Keratinocyte (primary cell): Measurements from ENCODE around the gene SYNJ2. TPM values are rescaled to one million over a fixed set of nuclear protein-coding genes. Genes with fewer than 3 reads are reported as not detected.
A peak's percentile ranks its signal among the peaks of the same experiment; 100 is the strongest.

Experiments
- DNase-seq: peaks from one replicate; pipeline ENCODE4 v3.0.0-alpha.2; 2011; ENCODE audit warnings: low read depth, missing footprints, low spot score
- FAIRE-seq: peaks from 2 replicates; lab custom pipeline; 2011; peaks lifted over from hg19 to GRCh38; lab: Jason Lieb, UNC
- H2AFZ ChIP-seq: 2 replicates; pipeline ENCODE4 v1.6.0; 2012; ENCODE audit warnings: low read length, control low read depth, inconsistent platforms; ENCODE audit not compliant: control insufficient read depth
- H3K27ac ChIP-seq: 2 replicates; pipeline ENCODE4 v1.5.1; 2011; ENCODE audit warnings: low read length; ENCODE audit not compliant: control insufficient read depth, insufficient read depth
- H3K27me3 ChIP-seq: 3 replicates; pipeline ENCODE4 v1.6.0; 2011; ENCODE audit warnings: low read length; ENCODE audit not compliant: control insufficient read depth, insufficient read depth; ENCODE audit errors: extremely low read depth
- H3K36me3 ChIP-seq, 2 experiments: 2 replicates in 1 of 2; 3 replicates in 1 of 2; pipeline ENCODE4 v1.5.1; 2011; ENCODE audit warnings: low read length in 2 of 2, mild to moderate bottlenecking in 1 of 2; ENCODE audit not compliant: control insufficient read depth in 2 of 2, insufficient read depth in 2 of 2; ENCODE audit errors: extremely low read depth in 1 of 2
- H3K4me1 ChIP-seq: 3 replicates; pipeline ENCODE4 v1.5.1; 2011; ENCODE audit warnings: low read length; ENCODE audit not compliant: control insufficient read depth, insufficient read depth; ENCODE audit errors: extremely low read depth
- H3K4me2 ChIP-seq: 3 replicates; pipeline ENCODE4 v1.6.0; 2011; ENCODE audit warnings: low read depth, low read length; ENCODE audit not compliant: control insufficient read depth, insufficient read depth; ENCODE audit errors: extremely low read depth
- H3K4me3 ChIP-seq, 3 experiments: fragments of 200-600 bp in 1 of 3; sonication (generic) in 1 of 3; 2 replicates in 2 of 3; 3 replicates in 1 of 3; pipeline ENCODE4 v1.5.1; 2011 to 2016; ENCODE audit warnings: low read length in 3 of 3, mild to moderate bottlenecking in 3 of 3, control low read depth in 2 of 3, inconsistent platforms in 1 of 3, low read depth in 1 of 3, mixed read lengths in 1 of 3, mixed run types in 1 of 3, moderate library complexity in 1 of 3; ENCODE audit not compliant: control insufficient read depth in 2 of 3, insufficient read depth in 2 of 3; ENCODE audit errors: extremely low read depth in 1 of 3
- H3K79me2 ChIP-seq: 2 replicates; pipeline ENCODE4 v1.6.0; 2012; ENCODE audit warnings: low read length; ENCODE audit not compliant: control insufficient read depth, insufficient read depth
- H3K9ac ChIP-seq: 3 replicates; pipeline ENCODE4 v1.6.0; 2011; ENCODE audit warnings: low read length; ENCODE audit not compliant: control insufficient read depth, insufficient read depth; ENCODE audit errors: extremely low read depth
- H3K9me1 ChIP-seq: 3 replicates; pipeline ENCODE4 v1.6.0; 2011; ENCODE audit warnings: low read length; ENCODE audit not compliant: control insufficient read depth, insufficient read depth; ENCODE audit errors: extremely low read depth
- H3K9me3 ChIP-seq: 2 replicates; pipeline ENCODE4 v1.5.1; 2012; ENCODE audit warnings: low read depth, low read length; ENCODE audit not compliant: control insufficient read depth
- H4K20me1 ChIP-seq: 3 replicates; pipeline ENCODE4 v1.6.0; 2011; ENCODE audit warnings: low read length; ENCODE audit not compliant: control insufficient read depth, insufficient read depth; ENCODE audit errors: extremely low read depth
- EZH2 ChIP-seq: IDR thresholded peaks from one replicate; pipeline ENCODE4 v1.6.1; 2012; ENCODE audit warnings: inconsistent platforms, mild to moderate bottlenecking, low read length, moderate library complexity
- dilution Hi-C: fragments of 300-500 bp; cut with MboI; formaldehyde crosslinking; loops from one replicate; pipeline ENCODE4 v1.7.0; 2020; ENCODE audit warnings: low sequenced_read_pairs; ENCODE audit not compliant: extremely low pct_ligation_motif_present
- polyA minus RNA-seq, 3 experiments: library from RNA; depleted of rRNA, polyadenylated mRNA; stranded (reverse); fragments of >200 nt; gene quantifications; 1 replicate in 1 of 3; 2 replicates in 1 of 3; 3 replicates in 1 of 3; pipeline ENCODE4 v1.2.3, GENCODE V29; 2011
- polyA plus RNA-seq, 5 experiments: library from polyadenylated mRNA; depleted of rRNA in 3 of 5; stranded (reverse) in 3 of 5; stranded (forward) in 1 of 5; unstranded in 1 of 5; fragments of >200 nt; gene quantifications; 1 replicate in 1 of 5; 2 replicates in 3 of 5; 3 replicates in 1 of 5; pipeline versions ENCODE4 v1.2.1 to v1.2.3, GENCODE V29; 2011 to 2012; ENCODE audit warnings: missing spikeins in 2 of 5, low read depth in 1 of 5, low replicate concordance in 1 of 5
- TF ChIP-seq, protein P1 (sequence below), 3 experiments: IDR thresholded peaks in 1 of 3; conservative IDR thresholded peaks in 1 of 3; optimal IDR thresholded peaks in 1 of 3; 2 replicates in 2 of 3; 3 replicates in 1 of 3; pipeline versions ENCODE3 to v1.5.1; 2011; ENCODE audit warnings: low read length in 3 of 3, mild to moderate bottlenecking in 3 of 3, moderate library complexity in 2 of 3, control low read depth in 1 of 3, inconsistent platforms in 1 of 3; ENCODE audit not compliant: insufficient read depth in 2 of 3; ENCODE audit errors: extremely low read depth in 1 of 3

The SYNJ2 gene, protein sequence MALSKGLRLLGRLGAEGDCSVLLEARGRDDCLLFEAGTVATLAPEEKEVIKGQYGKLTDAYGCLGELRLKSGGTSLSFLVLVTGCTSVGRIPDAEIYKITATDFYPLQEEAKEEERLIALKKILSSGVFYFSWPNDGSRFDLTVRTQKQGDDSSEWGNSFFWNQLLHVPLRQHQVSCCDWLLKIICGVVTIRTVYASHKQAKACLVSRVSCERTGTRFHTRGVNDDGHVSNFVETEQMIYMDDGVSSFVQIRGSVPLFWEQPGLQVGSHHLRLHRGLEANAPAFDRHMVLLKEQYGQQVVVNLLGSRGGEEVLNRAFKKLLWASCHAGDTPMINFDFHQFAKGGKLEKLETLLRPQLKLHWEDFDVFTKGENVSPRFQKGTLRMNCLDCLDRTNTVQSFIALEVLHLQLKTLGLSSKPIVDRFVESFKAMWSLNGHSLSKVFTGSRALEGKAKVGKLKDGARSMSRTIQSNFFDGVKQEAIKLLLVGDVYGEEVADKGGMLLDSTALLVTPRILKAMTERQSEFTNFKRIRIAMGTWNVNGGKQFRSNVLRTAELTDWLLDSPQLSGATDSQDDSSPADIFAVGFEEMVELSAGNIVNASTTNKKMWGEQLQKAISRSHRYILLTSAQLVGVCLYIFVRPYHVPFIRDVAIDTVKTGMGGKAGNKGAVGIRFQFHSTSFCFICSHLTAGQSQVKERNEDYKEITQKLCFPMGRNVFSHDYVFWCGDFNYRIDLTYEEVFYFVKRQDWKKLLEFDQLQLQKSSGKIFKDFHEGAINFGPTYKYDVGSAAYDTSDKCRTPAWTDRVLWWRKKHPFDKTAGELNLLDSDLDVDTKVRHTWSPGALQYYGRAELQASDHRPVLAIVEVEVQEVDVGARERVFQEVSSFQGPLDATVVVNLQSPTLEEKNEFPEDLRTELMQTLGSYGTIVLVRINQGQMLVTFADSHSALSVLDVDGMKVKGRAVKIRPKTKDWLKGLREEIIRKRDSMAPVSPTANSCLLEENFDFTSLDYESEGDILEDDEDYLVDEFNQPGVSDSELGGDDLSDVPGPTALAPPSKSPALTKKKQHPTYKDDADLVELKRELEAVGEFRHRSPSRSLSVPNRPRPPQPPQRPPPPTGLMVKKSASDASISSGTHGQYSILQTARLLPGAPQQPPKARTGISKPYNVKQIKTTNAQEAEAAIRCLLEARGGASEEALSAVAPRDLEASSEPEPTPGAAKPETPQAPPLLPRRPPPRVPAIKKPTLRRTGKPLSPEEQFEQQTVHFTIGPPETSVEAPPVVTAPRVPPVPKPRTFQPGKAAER (N-terminal part only)
- polyA plus RNA-seq (4.0 to 10.1 TPM (median 8.6 TPM) in 3 replicates), polyA minus RNA-seq (5.7 to 14.4 TPM (median 10.7 TPM) in 3 replicates)
- 2.1 TPM for polyA plus RNA-seq (2011; ENCODE audit: low read depth)
- 4.6 and 5.3 TPM in 2 replicates for polyA plus RNA-seq (2011; cell fraction: cytosol; rRNA removed)
- polyA plus RNA-seq (2011; cell fraction: nucleus; rRNA removed): 6.0 and 6.8 TPM in 2 replicates
- 2.1 and 7.6 TPM in 2 replicates for polyA plus RNA-seq (2012; ENCODE audit: low replicate concordance)
- 5.9 TPM for polyA minus RNA-seq (2011; cell fraction: cytosol; rRNA and poly(A)+ RNA removed)
- polyA minus RNA-seq (2011; cell fraction: nucleus; rRNA and poly(A)+ RNA removed): 5.3 and 7.8 TPM in 2 replicates

GRCh38 chr6:157981395-157982101 lies at the start of gene SYNJ2:
SYNJ2 (plus strand) TSS chr6:157981863; CDS start chr6:157981962, 99 bp downstream.
- no peaks in the 10 kb centered on the region for H3K9me3 ChIP-seq
- TF ChIP-seq EZH2: no peak
- TF ChIP-seq, protein P1, sequence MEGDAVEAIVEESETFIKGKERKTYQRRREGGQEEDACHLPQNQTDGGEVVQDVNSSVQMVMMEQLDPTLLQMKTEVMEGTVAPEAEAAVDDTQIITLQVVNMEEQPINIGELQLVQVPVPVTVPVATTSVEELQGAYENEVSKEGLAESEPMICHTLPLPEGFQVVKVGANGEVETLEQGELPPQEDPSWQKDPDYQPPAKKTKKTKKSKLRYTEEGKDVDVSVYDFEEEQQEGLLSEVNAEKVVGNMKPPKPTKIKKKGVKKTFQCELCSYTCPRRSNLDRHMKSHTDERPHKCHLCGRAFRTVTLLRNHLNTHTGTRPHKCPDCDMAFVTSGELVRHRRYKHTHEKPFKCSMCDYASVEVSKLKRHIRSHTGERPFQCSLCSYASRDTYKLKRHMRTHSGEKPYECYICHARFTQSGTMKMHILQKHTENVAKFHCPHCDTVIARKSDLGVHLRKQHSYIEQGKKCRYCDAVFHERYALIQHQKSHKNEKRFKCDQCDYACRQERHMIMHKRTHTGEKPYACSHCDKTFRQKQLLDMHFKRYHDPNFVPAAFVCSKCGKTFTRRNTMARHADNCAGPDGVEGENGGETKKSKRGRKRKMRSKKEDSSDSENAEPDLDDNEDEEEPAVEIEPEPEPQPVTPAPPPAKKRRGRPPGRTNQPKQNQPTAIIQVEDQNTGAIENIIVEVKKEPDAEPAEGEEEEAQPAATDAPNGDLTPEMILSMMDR (optimal IDR thresholded peaks at IDR 0.05 in 1 of 3, IDR thresholded peaks at IDR 0.05 in 1 of 3, conservative IDR thresholded peaks at IDR 0.05 in 1 of 3; ENCODE audit: extremely low read depth in 1 of 3, insufficient read depth in 2 of 3, low read length in 3 of 3): peak in 1 of 3 experiments; percentile 65
- H3K27ac ChIP-seq: peak within 1 kb of the TSS; percentile 58
- peaks cover 20% of the 10 kb centered on the region for H3K4me1 ChIP-seq
- H3K9me1 ChIP-seq: no peaks in the 10 kb centered on the region
- dilution Hi-C loops: no loop called here
- H3K79me2 ChIP-seq: peaks cover 40% of the 10 kb centered on the region
- peak within 1 kb of the TSS; percentile 84 for H3K9ac ChIP-seq
- H4K20me1 ChIP-seq: peaks cover 2% of the 10 kb centered on the region
- peak within 1 kb of the TSS; percentile 84 for H3K4me2 ChIP-seq
- DNase-seq (no peak), FAIRE-seq (no peak)
- no peaks in the 10 kb centered on the region for H3K27me3 ChIP-seq
- peak within 1 kb of the TSS; percentile 54 for H2AFZ ChIP-seq
- peak within 1 kb of the TSS; percentile 75 to 81 (median 80) for H3K4me3 ChIP-seq
- H3K36me3 ChIP-seq: no peaks in the 10 kb centered on the region

DNA sequence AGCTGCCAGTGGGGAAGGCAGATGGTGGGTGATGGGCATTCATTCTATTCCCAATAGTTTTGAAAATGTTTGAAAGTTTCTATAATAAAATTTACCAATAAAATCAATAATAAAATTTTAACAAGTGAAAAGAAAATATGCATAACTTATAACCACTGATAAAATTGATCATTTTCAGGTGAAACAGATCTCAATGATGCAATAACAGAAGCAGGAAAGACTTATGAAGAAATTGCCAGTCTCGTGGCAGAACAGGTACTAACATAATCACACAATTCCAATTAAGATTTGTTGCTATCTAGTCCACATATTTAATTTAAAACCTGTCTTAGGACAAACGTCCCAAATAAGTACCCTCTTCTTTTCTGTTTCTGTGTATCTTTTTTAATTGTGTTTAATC lies 45.9 kb upstream of the SYNJ2 start:
- H3K27ac ChIP-seq: no peak overlapping the region
- H3K79me2 ChIP-seq: no peaks in the 10 kb centered on the region
- dilution Hi-C loops: no loop called here
- no peaks in the 10 kb centered on the region for H3K9me3 ChIP-seq
- no peaks in the 10 kb centered on the region for H3K4me1 ChIP-seq
- no peak for TF ChIP-seq EZH2
- TF ChIP-seq, protein P1 (optimal IDR thresholded peaks at IDR 0.05 in 1 of 3, IDR thresholded peaks at IDR 0.05 in 1 of 3, conservative IDR thresholded peaks at IDR 0.05 in 1 of 3; ENCODE audit: extremely low read depth in 1 of 3, insufficient read depth in 2 of 3, low read length in 3 of 3): no peak
- FAIRE-seq: no peak
- no peak for DNase-seq
- H3K4me2 ChIP-seq: no peak overlapping the region
- no peaks in the 10 kb centered on the region for H3K9me1 ChIP-seq
- no peak overlapping the region for H2AFZ ChIP-seq
- no peaks in the 10 kb centered on the region for H4K20me1 ChIP-seq
- peaks cover 26 to 44% of the 10 kb centered on the region in 2 experiments for H3K36me3 ChIP-seq
- no peaks in the 10 kb centered on the region for H3K27me3 ChIP-seq
- no peak overlapping the region for H3K4me3 ChIP-seq
- H3K9ac ChIP-seq: no peak overlapping the region
